GM15510 (cell line): ENCODE measurements around the gene CHRNB4.

Experiments
- POLR2A ChIP-seq: IDR thresholded peaks from 3 replicates; pipeline ENCODE4 v1.6.1; 2011; ENCODE audit warnings: borderline replicate concordance; ENCODE audit not compliant: insufficient read length; ENCODE audit errors: extremely low read depth

The CHRNB4 gene

DNA sequence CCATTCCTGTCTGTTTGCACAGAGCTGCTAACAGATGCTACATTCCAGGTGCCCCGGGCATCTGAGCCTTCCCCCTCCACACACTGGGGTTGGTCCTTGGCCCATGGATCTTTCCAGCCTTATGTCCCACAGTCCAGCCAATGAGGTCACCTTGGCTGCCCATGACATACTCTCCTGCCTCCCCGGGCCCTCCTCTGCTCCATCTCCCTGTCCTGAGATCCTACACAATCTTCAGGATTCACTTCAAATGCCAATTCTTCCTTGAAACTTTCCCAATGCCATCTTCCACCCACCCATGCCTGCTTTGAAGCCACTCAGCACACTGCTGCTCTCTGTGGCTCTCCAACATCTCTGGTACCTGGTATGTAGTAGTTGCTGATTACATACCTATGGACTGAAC is 24.5 kb downstream of the CHRNB4 start:
- TF ChIP-seq POLR2A, result no peak

DNA sequence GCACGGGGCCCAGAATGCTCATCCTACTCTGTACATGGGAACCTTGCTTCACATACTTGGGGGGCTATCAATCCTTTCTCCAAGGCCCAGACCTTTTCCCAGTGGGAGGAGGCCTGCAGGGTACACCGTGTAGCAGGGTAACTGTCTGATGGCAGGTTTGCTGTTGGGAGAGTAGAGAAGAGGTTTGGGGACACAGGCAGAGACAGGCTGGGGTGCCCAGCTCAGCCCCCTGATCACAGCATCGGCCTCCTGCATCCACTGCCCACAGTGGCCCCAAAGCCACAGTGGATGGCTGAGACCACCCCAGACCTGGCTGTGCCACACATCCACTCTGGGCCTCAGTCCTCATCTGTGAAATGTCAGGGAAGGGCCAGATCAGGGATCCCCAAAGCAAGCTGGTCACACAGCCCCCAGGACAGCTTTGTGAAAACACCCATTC is 25.8 kb downstream of the CHRNB4 start:
- TF ChIP-seq POLR2A, result no peak

DNA sequence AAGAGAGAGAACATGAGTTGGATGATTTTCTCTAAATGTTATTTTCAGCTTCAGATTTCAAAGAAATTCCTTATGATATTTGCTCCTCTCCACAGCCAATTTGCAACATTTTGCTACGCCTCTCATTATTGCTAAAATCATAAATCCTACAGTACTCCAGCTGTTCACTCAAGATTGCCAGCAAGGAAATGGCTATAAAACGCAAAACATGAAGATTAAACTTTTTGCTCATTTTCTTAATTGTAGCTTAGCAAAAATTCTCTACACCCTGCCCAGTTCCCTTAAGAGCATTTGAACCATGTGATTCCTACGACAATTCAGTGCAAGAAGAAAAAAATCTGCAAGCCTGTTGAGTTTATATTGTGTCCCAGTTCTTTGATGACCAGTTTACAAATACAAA is 27.0 kb downstream of the CHRNB4 start:
- no peak for TF ChIP-seq POLR2A

DNA sequence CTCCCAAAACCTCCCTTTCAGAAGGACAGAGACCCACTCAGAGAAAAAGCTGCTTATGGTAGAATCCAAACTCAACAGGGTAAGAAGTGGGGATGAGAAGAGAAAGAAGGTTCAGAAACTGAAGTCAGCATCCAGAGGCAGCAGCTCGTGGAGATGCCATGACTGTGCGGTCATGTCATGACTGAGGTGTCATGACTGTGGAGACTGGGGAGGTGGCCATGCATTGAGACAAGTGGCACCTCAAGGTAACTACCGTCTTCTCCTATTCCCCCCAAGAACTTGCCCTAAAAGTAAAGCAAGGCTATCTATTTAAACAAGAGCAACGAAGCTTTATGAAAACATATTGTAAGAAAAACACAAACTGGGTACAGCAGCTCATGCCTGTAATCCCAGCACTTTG is 35.3 kb downstream of the CHRNB4 start:
- TF ChIP-seq POLR2A, result no peak

DNA sequence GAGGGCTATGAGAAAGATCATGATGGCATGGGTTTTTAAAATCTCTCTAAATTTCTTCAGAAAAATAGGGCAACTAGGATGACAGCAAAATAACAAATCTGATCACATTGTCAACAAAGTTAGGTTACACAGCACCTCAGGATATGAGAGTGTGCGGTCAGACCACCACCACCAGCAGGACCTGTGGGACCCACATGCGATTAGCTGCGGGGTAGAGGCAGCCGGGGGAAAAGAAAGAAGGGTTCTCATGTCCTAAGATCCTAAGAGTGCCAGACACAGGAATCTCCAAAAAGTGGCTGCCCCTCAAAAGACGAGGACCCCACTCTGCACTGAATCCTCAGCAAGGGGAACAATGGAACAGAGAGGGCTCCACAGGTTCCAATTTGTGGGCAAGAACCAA is 35.8 kb downstream of the CHRNB4 start:
- TF ChIP-seq POLR2A, result no peak

DNA sequence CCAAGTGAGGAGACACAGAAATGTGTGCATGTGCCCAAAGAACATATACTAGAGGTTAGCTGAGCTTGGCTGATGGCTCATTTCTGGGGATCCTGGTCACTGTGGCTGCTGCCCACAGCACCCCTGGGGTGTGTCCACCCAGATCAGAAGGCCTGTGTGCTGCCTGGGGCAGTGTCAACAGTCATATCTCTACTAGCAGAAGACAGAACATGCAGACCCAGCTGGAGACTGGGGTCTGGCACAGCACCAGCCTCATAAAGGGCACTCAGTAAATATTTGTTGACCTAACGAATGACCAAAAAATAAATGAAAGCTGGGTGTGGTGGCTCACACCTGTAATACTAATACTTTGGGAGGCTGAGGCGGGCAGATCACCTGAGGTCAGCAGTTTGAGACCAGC is 36.6 kb downstream of the CHRNB4 start:
- no peak for TF ChIP-seq POLR2A

DNA sequence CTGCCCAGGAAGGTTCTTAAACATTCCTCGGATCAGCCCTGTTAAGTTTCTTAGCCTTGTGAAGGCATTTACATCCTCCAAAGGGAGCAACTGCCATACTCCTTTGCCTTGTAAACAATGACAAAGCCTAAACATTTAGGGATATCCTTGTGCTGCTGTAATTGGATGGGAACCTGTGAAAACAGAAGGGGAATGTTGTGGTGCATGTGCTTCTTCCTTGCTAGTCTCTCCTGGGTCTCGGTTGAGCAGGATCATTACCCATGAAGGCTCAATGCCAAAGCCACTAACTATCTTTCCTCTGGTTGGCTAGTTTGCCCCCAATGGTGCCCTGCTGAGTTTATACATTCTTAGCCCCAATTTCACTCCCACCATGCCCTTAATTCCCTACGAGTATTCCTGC is 37.5 kb downstream of the CHRNB4 start:
- TF ChIP-seq POLR2A, result no peak

DNA sequence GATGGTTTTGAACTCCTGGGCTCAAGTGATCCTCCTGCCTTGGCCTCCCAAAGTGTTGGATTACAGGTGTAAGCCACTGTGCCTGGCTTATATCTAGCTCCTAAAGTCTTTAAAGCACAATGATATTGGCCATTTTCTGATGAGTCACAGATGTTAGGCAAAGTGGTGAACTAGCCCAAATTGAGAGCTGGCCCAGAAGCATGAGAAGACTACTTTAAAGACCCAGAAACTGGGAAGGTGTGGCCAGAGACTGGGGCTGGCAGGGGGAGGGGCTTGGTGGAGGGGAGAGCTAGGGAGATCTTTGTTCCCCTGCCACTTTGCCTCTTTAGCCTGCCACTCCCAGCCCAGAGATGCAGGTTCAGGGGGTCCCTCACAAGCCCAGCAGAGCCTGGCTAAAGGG is 41.8 kb downstream of the CHRNB4 start:
- TF ChIP-seq POLR2A, result no peak

DNA sequence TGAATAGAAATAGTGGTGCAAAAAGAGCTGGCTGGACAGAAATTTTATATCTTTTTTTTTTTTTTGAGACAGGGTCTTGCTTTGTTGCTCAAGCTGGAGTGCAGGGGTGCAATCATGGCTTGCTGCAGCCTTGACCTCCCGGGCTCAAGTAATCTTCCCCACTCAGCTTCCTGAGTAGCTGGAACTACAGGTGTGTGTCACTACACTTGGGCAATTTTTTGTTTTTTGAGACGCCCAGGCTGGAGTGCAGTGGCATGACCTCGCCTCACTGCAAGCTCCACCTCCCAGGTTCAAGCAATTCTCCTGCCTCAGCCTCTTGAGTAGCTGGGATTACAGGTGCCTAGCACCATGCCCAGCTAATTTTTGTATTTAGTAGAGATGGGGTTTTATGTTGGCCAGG is 42.7 kb downstream of the CHRNB4 start:
- TF ChIP-seq POLR2A, result no peak

DNA sequence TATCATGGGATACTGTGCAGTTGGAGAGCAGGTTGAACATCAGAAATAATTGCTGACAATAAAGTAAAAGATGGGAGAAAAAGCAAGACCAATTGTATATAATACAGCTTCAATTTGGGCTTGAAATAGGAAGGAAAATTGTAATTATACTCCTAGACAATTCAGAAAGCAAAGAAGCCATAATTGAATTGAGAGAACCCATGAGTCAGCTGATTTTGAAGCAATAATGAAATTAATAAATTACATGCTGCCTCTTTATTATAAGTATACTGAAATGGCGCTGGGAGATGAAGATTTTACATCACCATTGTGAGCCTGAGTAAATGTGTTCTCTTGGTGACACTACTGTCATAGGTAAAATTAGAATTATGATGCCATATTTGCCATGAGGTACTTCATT is 43.4 kb downstream of the CHRNB4 start:
- no peak for TF ChIP-seq POLR2A

DNA sequence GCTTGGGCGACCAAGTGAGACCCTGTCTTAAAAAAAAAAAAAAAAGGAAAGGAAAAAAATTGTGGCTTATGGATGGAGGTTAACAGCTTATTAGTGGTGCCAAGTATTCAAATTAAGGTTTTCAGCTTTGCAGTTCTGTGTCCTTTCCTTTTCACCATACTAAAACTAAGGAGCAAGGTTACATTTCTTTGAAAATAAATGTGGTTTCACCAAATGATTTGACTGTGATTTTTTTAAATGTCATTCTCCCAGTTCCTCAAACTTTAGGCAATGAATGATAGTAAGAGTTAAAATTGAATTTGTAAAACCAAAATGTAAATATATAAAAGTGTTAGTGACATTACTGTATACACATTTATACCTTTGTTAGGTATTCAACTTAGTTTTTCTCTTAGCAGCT is 66.1 kb downstream of the CHRNB4 start:
- TF ChIP-seq POLR2A, result no peak
